Hepatocyte (in vitro differentiated cells): ENCODE data around the gene NKIRAS1. TPM values are rescaled to one million over a fixed set of nuclear protein-coding genes. Genes with fewer than 3 reads are reported as not detected.

Experiments
- DNase-seq: peaks from one replicate; pipeline ENCODE4 v3.0.0-alpha.2; 2016; ENCODE audit warnings: low spot score
- H2AFZ ChIP-seq: fragments of 200-600 bp; sonication (generic); 2 replicates; pipeline ENCODE4 v1.6.0; 2016; ENCODE audit warnings: antibody characterized with exemption, mild to moderate bottlenecking
- H3K27ac ChIP-seq: fragments of 200-600 bp; sonication (generic); 2 replicates; pipeline ENCODE4 v1.5.1; 2016; ENCODE audit warnings: mild to moderate bottlenecking
- H3K27me3 ChIP-seq: fragments of 200-600 bp; sonication (generic); 2 replicates; pipeline ENCODE4 v1.6.1; 2016
- H3K36me3 ChIP-seq: fragments of 200-600 bp; sonication (generic); replicated peaks from 2 replicates; pipeline ENCODE4 v1.5.1; 2016; ENCODE audit warnings: low read depth; ENCODE audit not compliant: insufficient read depth
- H3K4me1 ChIP-seq: fragments of 200-600 bp; sonication (generic); 2 replicates; pipeline ENCODE4 v1.5.1; 2016; ENCODE audit warnings: mild to moderate bottlenecking, moderate library complexity; ENCODE audit not compliant: insufficient read depth
- H3K4me2 ChIP-seq: fragments of 200-600 bp; sonication (generic); 2 replicates; pipeline ENCODE4 v1.6.0; 2016
- H3K4me3 ChIP-seq: fragments of 200-600 bp; sonication (generic); 2 replicates; pipeline ENCODE4 v1.5.1; 2016; ENCODE audit warnings: mild to moderate bottlenecking
- H3K79me2 ChIP-seq: fragments of 200-600 bp; sonication (generic); 2 replicates; pipeline ENCODE4 v1.6.0; 2017; ENCODE audit warnings: mild to moderate bottlenecking
- H3K9me2 ChIP-seq: fragments of 200-600 bp; sonication (generic); replicated peaks from 2 replicates; pipeline ENCODE4 v1.6.0; 2017; ENCODE audit warnings: mild to moderate bottlenecking; ENCODE audit not compliant: insufficient read depth
- H3K9me3 ChIP-seq: fragments of 200-600 bp; sonication (generic); 2 replicates; pipeline ENCODE4 v1.5.1; 2016; ENCODE audit warnings: low read depth, mild to moderate bottlenecking
- H4K20me1 ChIP-seq: fragments of 200-600 bp; sonication (generic); 2 replicates; pipeline ENCODE4 v1.6.0; 2016; ENCODE audit warnings: mild to moderate bottlenecking; ENCODE audit not compliant: insufficient read depth, poor library complexity, severe bottlenecking
- EZH2 ChIP-seq: fragments of 200-600 bp; sonication (generic); IDR thresholded peaks from 2 replicates; pipeline ENCODE4 v1.6.1; 2016; ENCODE audit warnings: antibody characterized with exemption, mild to moderate bottlenecking, borderline replicate concordance
- EZH2phosphoT487 ChIP-seq: fragments of 200-600 bp; sonication (generic); IDR thresholded peaks from one replicate; pipeline ENCODE4 v1.6.1; 2018; ENCODE audit warnings: antibody characterized with exemption, mild to moderate bottlenecking, low read depth, moderate library complexity; ENCODE audit not compliant: unreplicated experiment, severe bottlenecking
- WGBS: methylation state at CpG from one replicate; pipeline ENCODE4 v1.1.6; 2016; ENCODE audit warnings: low lambda C conversion rate; ENCODE audit errors: missing lambda C conversion rate; 5-methylcytosine and 5-hydroxymethylcytosine counted together
- polyA plus RNA-seq: library from polyadenylated mRNA; unstranded; fragments of >200 nt; fragmentation: Nextera tagmentation; extraction: Ambion mirVana; gene quantifications from 2 replicates; pipeline ENCODE4 v1.2.1, GENCODE V29; 2016
- total RNA-seq: library from RNA; depleted of rRNA; stranded (reverse); fragments of >200 nt; gene quantifications from 2 replicates; pipeline ENCODE4 v1.2.3, GENCODE V29; 2014
- TF ChIP-seq, protein P1 (sequence below): fragments of 200-600 bp; sonication (generic); IDR thresholded peaks from 2 replicates; pipeline ENCODE4 v1.5.1; 2016; ENCODE audit warnings: antibody characterized with exemption, mild to moderate bottlenecking; ENCODE audit not compliant: poor library complexity

Gene NKIRAS1
- total and polyA plus RNA-seq, 2 experiments from 2014 or later: 16.9 to 19.8 TPM

DNA sequence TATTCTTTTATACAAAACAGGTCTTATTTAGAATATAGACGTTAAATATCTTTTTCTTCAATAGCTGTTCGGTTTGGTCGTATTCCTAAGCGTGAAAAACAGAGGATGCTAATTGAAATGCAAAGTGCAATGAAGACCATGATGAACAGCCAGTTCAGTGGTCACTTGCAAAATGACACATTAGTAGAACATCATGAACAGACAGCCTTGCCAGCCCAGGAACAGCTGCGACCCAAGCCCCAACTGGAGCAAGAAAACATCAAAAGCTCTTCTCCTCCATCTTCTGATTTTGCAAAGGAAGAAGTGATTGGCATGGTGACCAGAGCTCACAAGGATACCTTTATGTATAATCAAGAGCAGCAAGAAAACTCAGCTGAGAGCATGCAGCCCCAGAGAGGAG is 45.1 kb upstream of the NKIRAS1 start:
- Histone ChIP-seq H3K27ac (no peak overlapping the region), H2AFZ (no peak overlapping the region), H3K36me3 (no peaks in the 10 kb centered on the region), H3K79me2 (peaks cover 2% of the 10 kb centered on the region), H3K4me3 (no peak overlapping the region), H3K9me2 (no peaks in the 10 kb centered on the region), H3K27me3 (no peaks in the 10 kb centered on the region), H3K4me1 (peaks cover 7% of the 10 kb centered on the region), H3K9me3 (no peaks in the 10 kb centered on the region), H4K20me1 (no peaks in the 10 kb centered on the region), H3K4me2 (no peak overlapping the region)
- no peak for DNase-seq
- WGBS: 97% methylated on average over 5 of the region's 5 CpGs
- TF ChIP-seq EZH2phosphoT487: no peak
- TF ChIP-seq, protein P1, sequence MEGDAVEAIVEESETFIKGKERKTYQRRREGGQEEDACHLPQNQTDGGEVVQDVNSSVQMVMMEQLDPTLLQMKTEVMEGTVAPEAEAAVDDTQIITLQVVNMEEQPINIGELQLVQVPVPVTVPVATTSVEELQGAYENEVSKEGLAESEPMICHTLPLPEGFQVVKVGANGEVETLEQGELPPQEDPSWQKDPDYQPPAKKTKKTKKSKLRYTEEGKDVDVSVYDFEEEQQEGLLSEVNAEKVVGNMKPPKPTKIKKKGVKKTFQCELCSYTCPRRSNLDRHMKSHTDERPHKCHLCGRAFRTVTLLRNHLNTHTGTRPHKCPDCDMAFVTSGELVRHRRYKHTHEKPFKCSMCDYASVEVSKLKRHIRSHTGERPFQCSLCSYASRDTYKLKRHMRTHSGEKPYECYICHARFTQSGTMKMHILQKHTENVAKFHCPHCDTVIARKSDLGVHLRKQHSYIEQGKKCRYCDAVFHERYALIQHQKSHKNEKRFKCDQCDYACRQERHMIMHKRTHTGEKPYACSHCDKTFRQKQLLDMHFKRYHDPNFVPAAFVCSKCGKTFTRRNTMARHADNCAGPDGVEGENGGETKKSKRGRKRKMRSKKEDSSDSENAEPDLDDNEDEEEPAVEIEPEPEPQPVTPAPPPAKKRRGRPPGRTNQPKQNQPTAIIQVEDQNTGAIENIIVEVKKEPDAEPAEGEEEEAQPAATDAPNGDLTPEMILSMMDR: no peak
- no peak for TF ChIP-seq EZH2

DNA sequence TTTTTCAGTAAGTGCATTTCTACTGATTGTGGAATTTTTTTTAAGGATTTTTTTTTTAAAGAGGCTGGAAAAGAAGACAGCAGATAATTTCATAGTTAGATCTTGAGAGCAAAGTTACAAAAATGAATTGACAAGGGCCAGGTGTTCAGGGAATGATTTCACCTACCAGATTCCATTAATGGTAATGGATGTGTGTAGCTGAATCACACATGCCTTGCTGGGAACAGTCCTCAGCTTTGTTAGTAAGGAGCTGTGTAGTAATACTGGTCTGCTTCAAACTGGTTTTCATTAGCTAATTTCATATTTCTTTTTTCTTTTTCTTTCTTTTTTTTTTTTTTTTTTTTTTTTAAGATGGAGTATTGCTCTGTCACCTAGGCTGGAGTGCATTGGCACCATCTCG is 44.3 kb upstream of the NKIRAS1 start:
- WGBS: 100% methylated on average over 1 of the region's 1 CpG
- no peak overlapping the region for H3K27ac ChIP-seq
- H3K36me3 ChIP-seq: no peaks in the 10 kb centered on the region
- peaks cover 2% of the 10 kb centered on the region for H3K79me2 ChIP-seq
- TF ChIP-seq EZH2: no peak
- TF ChIP-seq, protein P1: no peak
- no peak for TF ChIP-seq EZH2phosphoT487
- no peaks in the 10 kb centered on the region for H3K27me3 ChIP-seq
- H4K20me1 ChIP-seq: no peaks in the 10 kb centered on the region
- no peak overlapping the region for H3K4me2 ChIP-seq
- H3K9me3 ChIP-seq: no peaks in the 10 kb centered on the region
- no peak overlapping the region for H3K4me3 ChIP-seq
- DNase-seq: no peak
- H3K4me1 ChIP-seq: peaks cover 7% of the 10 kb centered on the region
- H3K9me2 ChIP-seq: no peaks in the 10 kb centered on the region
- no peak overlapping the region for H2AFZ ChIP-seq

DNA sequence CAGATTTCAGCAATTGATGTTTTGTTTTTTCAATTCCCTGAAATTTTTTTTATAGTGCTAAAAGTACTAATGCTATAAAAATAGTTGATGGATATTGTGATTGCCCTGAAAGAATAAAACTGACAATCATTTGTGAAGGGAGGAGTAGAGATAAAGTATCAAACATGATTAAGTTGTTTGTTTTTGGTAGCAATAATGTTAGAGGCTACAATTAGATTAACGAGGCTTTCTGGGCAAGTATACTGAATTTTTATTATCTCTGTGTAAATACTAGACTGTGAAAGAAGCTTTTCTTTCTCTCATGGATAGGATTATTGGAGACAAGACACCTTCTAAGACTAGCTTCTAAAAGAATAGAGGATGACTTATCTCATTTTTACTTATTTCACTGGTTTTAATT is 43.9 kb upstream of the NKIRAS1 start:
- no peaks in the 10 kb centered on the region for H3K9me2 ChIP-seq
- H3K36me3 ChIP-seq: no peaks in the 10 kb centered on the region
- 51% methylated on average over 1 of the region's 1 CpG for WGBS
- H3K4me2 ChIP-seq: no peak overlapping the region
- no peaks in the 10 kb centered on the region for H4K20me1 ChIP-seq
- no peaks in the 10 kb centered on the region for H3K27me3 ChIP-seq
- no peaks in the 10 kb centered on the region for H3K9me3 ChIP-seq
- peaks cover 4% of the 10 kb centered on the region for H3K79me2 ChIP-seq
- H3K4me3 ChIP-seq: no peak overlapping the region
- TF ChIP-seq EZH2: no peak
- TF ChIP-seq, protein P1: no peak
- H3K27ac ChIP-seq: no peak overlapping the region
- no peak overlapping the region for H2AFZ ChIP-seq
- no peak for DNase-seq
- peaks cover 7% of the 10 kb centered on the region for H3K4me1 ChIP-seq
